GM23338 (cell line): ENCODE results near the gene TRNP1. TPM values are rescaled to one million over a fixed set of nuclear protein-coding genes. Genes with fewer than 3 reads are reported as not detected.

Experiments
- ATAC-seq: fragments of 200-7000 bp; cut with Tn5 transposase; 3 replicates; pipeline ENCODE4 v1.9.1; 2020
- DNase-seq: peaks from one replicate; pipeline ENCODE4 v3.0.0-alpha.2; 2015; ENCODE audit warnings: low spot score
- H2AFZ ChIP-seq: fragments of 200-600 bp; sonication (generic); 2 replicates; pipeline ENCODE4 v1.8.0; 2016; ENCODE audit warnings: antibody characterized with exemption, mild to moderate bottlenecking, moderate library complexity
- H3F3A ChIP-seq: fragments of 200-600 bp; sonication (generic); replicated peaks from 2 replicates; pipeline ENCODE4 v1.8.0; 2017; ENCODE audit warnings: antibody characterized with exemption, mixed run types, low read depth
- H3K27ac ChIP-seq: fragments of 200-600 bp; sonication (generic); 2 replicates; pipeline ENCODE4 v1.6.1; 2016; ENCODE audit warnings: low read depth
- H3K27me3 ChIP-seq: fragments of 200-600 bp; sonication (generic); 2 replicates; pipeline ENCODE4 v1.8.0; 2016; ENCODE audit warnings: mild to moderate bottlenecking, mixed run types, moderate library complexity; ENCODE audit not compliant: insufficient read depth
- H3K36me3 ChIP-seq: fragments of 200-600 bp; sonication (generic); 2 replicates; pipeline ENCODE4 v1.8.0; 2016; ENCODE audit warnings: mild to moderate bottlenecking; ENCODE audit not compliant: insufficient read depth
- H3K4me1 ChIP-seq: fragments of 200-600 bp; sonication (generic); 2 replicates; pipeline ENCODE4 v1.8.0; 2016; ENCODE audit warnings: mild to moderate bottlenecking, moderate library complexity; ENCODE audit not compliant: insufficient read depth
- H3K4me2 ChIP-seq: fragments of 200-600 bp; sonication (generic); 2 replicates; pipeline ENCODE4 v1.7.1; 2017; ENCODE audit warnings: mixed run types
- H3K4me3 ChIP-seq: fragments of 200-600 bp; sonication (generic); 2 replicates; pipeline ENCODE4 v1.6.1; 2016; ENCODE audit warnings: mixed run types
- H3K79me2 ChIP-seq: fragments of 200-600 bp; sonication (generic); replicated peaks from 2 replicates; pipeline ENCODE4 v1.8.0; 2017; ENCODE audit warnings: mild to moderate bottlenecking; ENCODE audit not compliant: insufficient read depth
- H3K9me2 ChIP-seq: fragments of 200-600 bp; sonication (generic); 2 replicates; pipeline ENCODE4 v1.8.0; 2017; ENCODE audit not compliant: insufficient read depth
- H4K20me1 ChIP-seq: fragments of 200-600 bp; sonication (generic); replicated peaks from 2 replicates; pipeline ENCODE4 v1.8.0; 2017; ENCODE audit warnings: mild to moderate bottlenecking; ENCODE audit not compliant: insufficient read depth
- H3K27ac Mint-ChIP-seq: 2 replicates; pipeline ENCODE4 v1.8.0; 2020; ENCODE audit warnings: inconsistent platforms, mild to moderate bottlenecking, moderate library complexity, mixed read lengths
- H3K27me3 Mint-ChIP-seq: 3 replicates; pipeline ENCODE4 v1.8.0; 2022; ENCODE audit warnings: low read depth, mild to moderate bottlenecking, moderate library complexity, mixed read lengths, inconsistent platforms; ENCODE audit not compliant: insufficient read depth, poor library complexity
- H3K36me3 Mint-ChIP-seq: 3 replicates; pipeline ENCODE4 v1.8.0; 2021; ENCODE audit warnings: low read depth, mild to moderate bottlenecking, inconsistent platforms, moderate library complexity, mixed read lengths
- H3K4me1 Mint-ChIP-seq: 3 replicates; pipeline ENCODE4 v1.8.0; 2020; ENCODE audit warnings: mild to moderate bottlenecking, inconsistent platforms, mixed read lengths
- H3K4me3 Mint-ChIP-seq: 3 replicates; pipeline ENCODE4 v1.8.0; 2021; ENCODE audit warnings: moderate library complexity, mild to moderate bottlenecking, inconsistent platforms, mixed read lengths
- H3K9me3 Mint-ChIP-seq: 3 replicates; pipeline ENCODE4 v1.8.0; 2020; ENCODE audit warnings: moderate library complexity, mild to moderate bottlenecking, inconsistent platforms, mixed read lengths
- EZH2phosphoT487 ChIP-seq: fragments of 200-600 bp; sonication (generic); IDR thresholded peaks from one replicate; pipeline ENCODE4 v1.8.1; 2018; ENCODE audit warnings: antibody characterized with exemption; ENCODE audit not compliant: unreplicated experiment
- POLR2AphosphoS5 ChIP-seq: IDR thresholded peaks from 2 replicates; pipeline ENCODE4 v1.6.1; 2016; ENCODE audit warnings: antibody characterized with exemption, low read depth
- STAT1 ChIP-seq: IDR thresholded peaks from one replicate; pipeline ENCODE4 v1.6.1; 2016; ENCODE audit warnings: antibody characterized with exemption; ENCODE audit not compliant: unreplicated experiment
- ZNF331 ChIP-seq: fragments of 250-450 bp; sonication (Bioruptor Pico); IDR thresholded peaks from 2 replicates; pipeline ENCODE4 v1.5.0; 2020; ENCODE audit warnings: low read depth, mild to moderate bottlenecking, moderate library complexity
- polyA plus RNA-seq: library from polyadenylated mRNA; unstranded; fragments of >200 nt; fragmentation: Nextera tagmentation; extraction: Ambion mirVana; gene quantifications from 2 replicates; pipeline ENCODE4 v1.2.1, GENCODE V29; 2016
- total RNA-seq: library from RNA; depleted of rRNA; stranded (reverse); fragments of >200 nt; shearing (Covaris generic); gene quantifications from 2 replicates; pipeline ENCODE4 v1.2.3, GENCODE V29; 2014
- TF ChIP-seq, protein P1 (sequence below): fragments of 250-450 bp; sonication (Bioruptor Pico); IDR thresholded peaks from 2 replicates; pipeline ENCODE4 v1.5.0; 2020; ENCODE audit warnings: mild to moderate bottlenecking, moderate library complexity
- TF ChIP-seq, protein P2 (sequence below), 2 experiments: fragments of 200-600 bp in 1 of 2; sonication (generic) in 1 of 2; conservative IDR thresholded peaks; 2 replicates each; pipeline versions ENCODE4 v1.5.1 to v1.6.1; 2016 to 2017; ENCODE audit warnings: antibody characterized with exemption in 2 of 2, low read depth in 2 of 2, mild to moderate bottlenecking in 2 of 2, moderate library complexity in 1 of 2

TRNP1 gene
- total and polyA plus RNA-seq, 2 experiments from 2014 or later, result 21.2 to 54.3 TPM

DNA sequence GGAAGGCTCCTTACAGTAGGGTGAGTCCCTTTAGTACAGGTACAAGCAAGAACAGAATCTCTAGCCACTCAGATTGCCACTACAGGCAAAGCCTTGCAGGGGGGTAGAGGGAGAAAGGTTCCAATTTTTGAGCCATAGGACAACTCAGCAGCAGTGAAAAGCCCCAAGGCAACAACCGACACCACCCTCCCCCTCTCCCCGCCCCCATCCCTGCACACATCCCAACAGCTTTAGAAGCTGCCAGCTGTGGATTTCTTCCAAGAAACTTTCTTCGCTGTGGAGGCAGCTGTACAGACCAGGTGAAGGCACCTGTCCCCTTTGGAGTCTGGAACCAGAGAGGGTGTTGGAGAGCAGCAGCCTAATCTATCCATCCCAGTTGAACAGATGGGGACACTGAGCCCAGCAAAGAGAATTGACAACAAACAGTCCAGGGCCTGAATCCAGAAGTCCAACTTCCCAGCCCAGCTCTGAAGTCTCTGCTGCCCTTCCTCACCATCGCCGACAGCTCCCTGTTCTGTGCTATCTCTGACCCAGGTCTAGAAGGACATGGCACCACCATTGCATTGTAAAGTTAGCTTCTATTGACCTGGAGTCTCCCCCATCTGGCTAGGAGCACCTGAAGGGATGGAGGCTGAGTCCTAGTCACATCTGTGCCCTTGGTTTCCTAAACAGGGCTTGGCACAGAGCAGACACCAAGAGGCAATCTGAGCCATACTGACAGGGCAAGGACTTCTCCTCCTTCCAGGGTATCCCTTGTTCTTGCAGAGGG, 16.9 kb downstream of the TRNP1 start:
- ATAC-seq (no peak), DNase-seq (no peak)
- Histone ChIP-seq H4K20me1 (peaks cover 22% of the 10 kb centered on the region), H3K79me2 (peaks cover 54% of the 10 kb centered on the region), H2AFZ (no peak overlapping the region), H3K27ac (peak overlapping the region; percentile 96), H3F3A (peaks cover 49% of the 10 kb centered on the region), H3K4me2 (peak overlapping the region; percentile 92), H3K27me3 (no peaks in the 10 kb centered on the region), H3K4me1 (peaks cover 52% of the 10 kb centered on the region), H3K9me2 (no peaks in the 10 kb centered on the region), H3K36me3 (peaks cover 6% of the 10 kb centered on the region), H3K4me3 (peak overlapping the region; percentile 91)
- H3K9me3 Mint-ChIP-seq, result no peaks in the 10 kb centered on the region
- H3K4me3 Mint-ChIP-seq, result peak overlapping the region; percentile 83
- H3K27me3 Mint-ChIP-seq, result peaks cover 23% of the 10 kb centered on the region
- peaks cover 51% of the 10 kb centered on the region for H3K36me3 Mint-ChIP-seq
- TF ChIP-seq STAT1 (no peak), EZH2phosphoT487 (no peak), ZNF331 (CRISPR knock-in tag) (no peak), POLR2AphosphoS5 (no peak)
- TF ChIP-seq, protein P1, sequence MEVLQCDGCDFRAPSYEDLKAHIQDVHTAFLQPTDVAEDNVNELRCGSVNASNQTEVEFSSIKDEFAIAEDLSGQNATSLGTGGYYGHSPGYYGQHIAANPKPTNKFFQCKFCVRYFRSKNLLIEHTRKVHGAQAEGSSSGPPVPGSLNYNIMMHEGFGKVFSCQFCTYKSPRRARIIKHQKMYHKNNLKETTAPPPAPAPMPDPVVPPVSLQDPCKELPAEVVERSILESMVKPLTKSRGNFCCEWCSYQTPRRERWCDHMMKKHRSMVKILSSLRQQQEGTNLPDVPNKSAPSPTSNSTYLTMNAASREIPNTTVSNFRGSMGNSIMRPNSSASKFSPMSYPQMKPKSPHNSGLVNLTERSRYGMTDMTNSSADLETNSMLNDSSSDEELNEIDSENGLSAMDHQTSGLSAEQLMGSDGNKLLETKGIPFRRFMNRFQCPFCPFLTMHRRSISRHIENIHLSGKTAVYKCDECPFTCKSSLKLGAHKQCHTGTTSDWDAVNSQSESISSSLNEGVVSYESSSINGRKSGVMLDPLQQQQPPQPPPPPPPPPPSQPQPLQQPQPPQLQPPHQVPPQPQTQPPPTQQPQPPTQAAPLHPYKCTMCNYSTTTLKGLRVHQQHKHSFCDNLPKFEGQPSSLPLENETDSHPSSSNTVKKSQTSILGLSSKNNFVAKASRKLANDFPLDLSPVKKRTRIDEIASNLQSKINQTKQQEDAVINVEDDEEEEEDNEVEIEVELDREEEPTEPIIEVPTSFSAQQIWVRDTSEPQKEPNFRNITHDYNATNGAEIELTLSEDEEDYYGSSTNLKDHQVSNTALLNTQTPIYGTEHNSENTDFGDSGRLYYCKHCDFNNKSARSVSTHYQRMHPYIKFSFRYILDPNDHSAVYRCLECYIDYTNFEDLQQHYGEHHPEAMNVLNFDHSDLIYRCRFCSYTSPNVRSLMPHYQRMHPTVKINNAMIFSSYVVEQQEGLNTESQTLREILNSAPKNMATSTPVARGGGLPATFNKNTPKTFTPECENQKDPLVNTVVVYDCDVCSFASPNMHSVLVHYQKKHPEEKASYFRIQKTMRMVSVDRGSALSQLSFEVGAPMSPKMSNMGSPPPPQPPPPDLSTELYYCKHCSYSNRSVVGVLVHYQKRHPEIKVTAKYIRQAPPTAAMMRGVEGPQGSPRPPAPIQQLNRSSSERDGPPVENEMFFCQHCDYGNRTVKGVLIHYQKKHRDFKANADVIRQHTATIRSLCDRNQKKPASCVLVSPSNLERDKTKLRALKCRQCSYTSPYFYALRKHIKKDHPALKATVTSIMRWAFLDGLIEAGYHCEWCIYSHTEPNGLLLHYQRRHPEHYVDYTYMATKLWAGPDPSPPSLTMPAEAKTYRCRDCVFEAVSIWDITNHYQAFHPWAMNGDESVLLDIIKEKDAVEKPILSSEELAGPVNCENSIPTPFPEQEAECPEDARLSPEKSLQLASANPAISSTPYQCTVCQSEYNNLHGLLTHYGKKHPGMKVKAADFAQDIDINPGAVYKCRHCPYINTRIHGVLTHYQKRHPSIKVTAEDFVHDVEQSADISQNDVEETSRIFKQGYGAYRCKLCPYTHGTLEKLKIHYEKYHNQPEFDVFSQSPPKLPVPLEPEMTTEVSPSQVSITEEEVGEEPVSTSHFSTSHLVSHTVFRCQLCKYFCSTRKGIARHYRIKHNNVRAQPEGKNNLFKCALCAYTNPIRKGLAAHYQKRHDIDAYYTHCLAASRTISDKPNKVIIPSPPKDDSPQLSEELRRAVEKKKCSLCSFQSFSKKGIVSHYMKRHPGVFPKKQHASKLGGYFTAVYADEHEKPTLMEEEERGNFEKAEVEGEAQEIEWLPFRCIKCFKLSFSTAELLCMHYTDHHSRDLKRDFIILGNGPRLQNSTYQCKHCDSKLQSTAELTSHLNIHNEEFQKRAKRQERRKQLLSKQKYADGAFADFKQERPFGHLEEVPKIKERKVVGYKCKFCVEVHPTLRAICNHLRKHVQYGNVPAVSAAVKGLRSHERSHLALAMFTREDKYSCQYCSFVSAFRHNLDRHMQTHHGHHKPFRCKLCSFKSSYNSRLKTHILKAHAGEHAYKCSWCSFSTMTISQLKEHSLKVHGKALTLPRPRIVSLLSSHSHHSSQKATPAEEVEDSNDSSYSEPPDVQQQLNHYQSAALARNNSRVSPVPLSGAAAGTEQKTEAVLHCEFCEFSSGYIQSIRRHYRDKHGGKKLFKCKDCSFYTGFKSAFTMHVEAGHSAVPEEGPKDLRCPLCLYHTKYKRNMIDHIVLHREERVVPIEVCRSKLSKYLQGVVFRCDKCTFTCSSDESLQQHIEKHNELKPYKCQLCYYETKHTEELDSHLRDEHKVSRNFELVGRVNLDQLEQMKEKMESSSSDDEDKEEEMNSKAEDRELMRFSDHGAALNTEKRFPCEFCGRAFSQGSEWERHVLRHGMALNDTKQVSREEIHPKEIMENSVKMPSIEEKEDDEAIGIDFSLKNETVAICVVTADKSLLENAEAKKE, result no peak
- TF ChIP-seq, protein P2, sequence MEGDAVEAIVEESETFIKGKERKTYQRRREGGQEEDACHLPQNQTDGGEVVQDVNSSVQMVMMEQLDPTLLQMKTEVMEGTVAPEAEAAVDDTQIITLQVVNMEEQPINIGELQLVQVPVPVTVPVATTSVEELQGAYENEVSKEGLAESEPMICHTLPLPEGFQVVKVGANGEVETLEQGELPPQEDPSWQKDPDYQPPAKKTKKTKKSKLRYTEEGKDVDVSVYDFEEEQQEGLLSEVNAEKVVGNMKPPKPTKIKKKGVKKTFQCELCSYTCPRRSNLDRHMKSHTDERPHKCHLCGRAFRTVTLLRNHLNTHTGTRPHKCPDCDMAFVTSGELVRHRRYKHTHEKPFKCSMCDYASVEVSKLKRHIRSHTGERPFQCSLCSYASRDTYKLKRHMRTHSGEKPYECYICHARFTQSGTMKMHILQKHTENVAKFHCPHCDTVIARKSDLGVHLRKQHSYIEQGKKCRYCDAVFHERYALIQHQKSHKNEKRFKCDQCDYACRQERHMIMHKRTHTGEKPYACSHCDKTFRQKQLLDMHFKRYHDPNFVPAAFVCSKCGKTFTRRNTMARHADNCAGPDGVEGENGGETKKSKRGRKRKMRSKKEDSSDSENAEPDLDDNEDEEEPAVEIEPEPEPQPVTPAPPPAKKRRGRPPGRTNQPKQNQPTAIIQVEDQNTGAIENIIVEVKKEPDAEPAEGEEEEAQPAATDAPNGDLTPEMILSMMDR (conservative IDR thresholded peaks at IDR 0.05; ENCODE audit: low read depth in 2 of 2), result no peak
- 0 out of 2 replicates have a peak overlapping the region, but pooled peaks have one; percentile 75 for H3K27ac Mint-ChIP-seq
- H3K4me1 Mint-ChIP-seq, result peaks cover 44% of the 10 kb centered on the region
